ENCODE results near the gene INPP5A.

Gene INPP5A

GRCh38 chr10:132783940-132784865 is 246.6 kb downstream of the INPP5A start:
- H3F3A ChIP-seq (ENCODE audit: control insufficient read depth, insufficient read depth): no peaks in the 10 kb centered on the region
- no peaks in the 10 kb centered on the region for H3K9me2 ChIP-seq (replicated peaks; ENCODE audit: control insufficient read depth, low read length)
- H3K9me3 ChIP-seq (ENCODE audit: control insufficient read depth, insufficient read depth, low read length): peaks cover 16% of the 10 kb centered on the region; the same call in 1 of the 2 replicates
- H3K4me2 ChIP-seq (ENCODE audit: low read length): no peak overlapping the region
- H3K79me2 ChIP-seq (ENCODE audit: control insufficient read depth, low read length): no peaks in the 10 kb centered on the region
- no peak for TF ChIP-seq CTCF (IDR thresholded peaks at IDR 0.05; ENCODE audit: low read depth, low read length, poor library complexity, severe bottlenecking)
- no peak for TF ChIP-seq EZH2phosphoT487 (IDR thresholded peaks at IDR 0.05; ENCODE audit: borderline replicate concordance, low read length)
- no peaks in the 10 kb centered on the region for H3K27me3 ChIP-seq (ENCODE audit: control insufficient read depth, low read length)
- H4K20me1 ChIP-seq (ENCODE audit: control insufficient read depth, insufficient read depth, low read depth, low read length): no peaks in the 10 kb centered on the region
- no peaks in the 10 kb centered on the region for H3K36me3 ChIP-seq (ENCODE audit: control insufficient read depth, low read length)
- H3K4me1 ChIP-seq (ENCODE audit: control insufficient read depth, low read length): no peaks in the 10 kb centered on the region
- no peak overlapping the region for H3K27ac ChIP-seq (ENCODE audit: low read depth, low read length)
- H3K4me3 ChIP-seq (ENCODE audit: low read length): no peak overlapping the region

GRCh38 chr10:132784866-132785722 is 247.5 kb downstream of the INPP5A start:
- Histone ChIP-seq H3K9me2 (replicated peaks; ENCODE audit: control insufficient read depth, low read length) (no peaks in the 10 kb centered on the region), H3K9me3 (ENCODE audit: control insufficient read depth, insufficient read depth, low read length) (peaks cover 21% of the 10 kb centered on the region; the same call in 1 of the 2 replicates), H3K4me1 (ENCODE audit: control insufficient read depth, low read length) (no peaks in the 10 kb centered on the region), H3K27ac (ENCODE audit: low read depth, low read length) (no peak overlapping the region), H4K20me1 (ENCODE audit: control insufficient read depth, insufficient read depth, low read depth, low read length) (no peaks in the 10 kb centered on the region), H3K27me3 (ENCODE audit: control insufficient read depth, low read length) (no peaks in the 10 kb centered on the region), H3K4me2 (ENCODE audit: low read length) (no peak overlapping the region), H3F3A (ENCODE audit: control insufficient read depth, insufficient read depth) (no peaks in the 10 kb centered on the region), H3K4me3 (ENCODE audit: low read length) (no peak overlapping the region), H3K36me3 (ENCODE audit: control insufficient read depth, low read length) (no peaks in the 10 kb centered on the region), H3K79me2 (ENCODE audit: control insufficient read depth, low read length) (no peaks in the 10 kb centered on the region)
- TF ChIP-seq CTCF (IDR thresholded peaks at IDR 0.05; ENCODE audit: low read depth, low read length, poor library complexity, severe bottlenecking) (no peak), EZH2phosphoT487 (IDR thresholded peaks at IDR 0.05; ENCODE audit: borderline replicate concordance, low read length) (no peak)

- H3K4me3 ChIP-seq (ENCODE audit: low read length): no peak within 1 kb of the TSS
- H4K20me1 ChIP-seq (ENCODE audit: control insufficient read depth, insufficient read depth, low read depth, low read length): no peaks in the 10 kb centered on the region
Observed at GRCh38 chr10:132785723-132786475, 248.3 kb downstream of the INPP5A start, which contains the start of gene NKX6-2. TSS of gene NKX6-2 (minus strand) at chr10:132786147. CDS start at chr10:132785948, 199 bp downstream.

More at GRCh38 chr10:132785723-132786475, 248.3 kb downstream of the INPP5A start, which contains the start of gene NKX6-2:
- H3K4me2 ChIP-seq (ENCODE audit: low read length): no peak within 1 kb of the TSS
- no peaks in the 10 kb centered on the region for H3K9me2 ChIP-seq (replicated peaks; ENCODE audit: control insufficient read depth, low read length)
- no peak for TF ChIP-seq CTCF (IDR thresholded peaks at IDR 0.05; ENCODE audit: low read depth, low read length, poor library complexity, severe bottlenecking)
- no peak for TF ChIP-seq EZH2phosphoT487 (IDR thresholded peaks at IDR 0.05; ENCODE audit: borderline replicate concordance, low read length)
- no peaks in the 10 kb centered on the region for H3K79me2 ChIP-seq (ENCODE audit: control insufficient read depth, low read length)
- H3K27ac ChIP-seq (ENCODE audit: low read depth, low read length): no peak within 1 kb of the TSS
- H3K4me1 ChIP-seq (ENCODE audit: control insufficient read depth, low read length): no peaks in the 10 kb centered on the region
- no peaks in the 10 kb centered on the region for H3K27me3 ChIP-seq (ENCODE audit: control insufficient read depth, low read length)
- no peaks in the 10 kb centered on the region for H3K36me3 ChIP-seq (ENCODE audit: control insufficient read depth, low read length)
- H3K9me3 ChIP-seq (ENCODE audit: control insufficient read depth, insufficient read depth, low read length): peaks cover 25% of the 10 kb centered on the region; the same call in 1 of the 2 replicates
- no peaks in the 10 kb centered on the region for H3F3A ChIP-seq (ENCODE audit: control insufficient read depth, insufficient read depth)

Data from DOHH2 (cell line).